Glutamatergic neuron (in vitro differentiated cells): Measurements from ENCODE around the gene TDRD9. TPM values are rescaled to one million over a fixed set of nuclear protein-coding genes. Genes with fewer than 3 reads are reported as not detected.

Source experiments
- DNase-seq: peaks from one replicate; pipeline ENCODE4 v3.0.0; 2022
- H3K27ac Mint-ChIP-seq: one replicate; pipeline ENCODE4 v1.8.0; 2020; ENCODE audit warnings: mild to moderate bottlenecking, mixed read lengths, inconsistent platforms; ENCODE audit not compliant: unreplicated experiment
- H3K27me3 Mint-ChIP-seq: one replicate; pipeline ENCODE4 v1.8.0; 2020; ENCODE audit warnings: mild to moderate bottlenecking, moderate library complexity, mixed read lengths, inconsistent platforms; ENCODE audit not compliant: unreplicated experiment
- H3K36me3 Mint-ChIP-seq: one replicate; pipeline ENCODE4 v1.8.0; 2020; ENCODE audit warnings: mild to moderate bottlenecking, mixed read lengths, inconsistent platforms; ENCODE audit not compliant: unreplicated experiment
- H3K4me1 Mint-ChIP-seq: one replicate; pipeline ENCODE4 v1.8.0; 2020; ENCODE audit warnings: mild to moderate bottlenecking, low read depth, mixed read lengths, inconsistent platforms; ENCODE audit not compliant: unreplicated experiment
- H3K4me3 Mint-ChIP-seq: one replicate; pipeline ENCODE4 v1.8.0; 2020; ENCODE audit warnings: mild to moderate bottlenecking, mixed read lengths, inconsistent platforms; ENCODE audit not compliant: unreplicated experiment
- H3K9me3 Mint-ChIP-seq: one replicate; pipeline ENCODE4 v1.8.0; 2020; ENCODE audit warnings: mild to moderate bottlenecking, moderate library complexity, mixed read lengths, inconsistent platforms; ENCODE audit not compliant: unreplicated experiment
- total RNA-seq: library from RNA; stranded (reverse); fragmentation: NEBNext Ultra II Directional; extraction: Animal tissue kit (Norgen Biotek cat#: 25700); gene quantifications from one replicate; pipeline ENCODE4 v1.2.1, GENCODE V29; 2021; ENCODE audit not compliant: unreplicated experiment
- TF ChIP-seq, protein P1 (sequence below): fragments of 200-600 bp; sonication (generic); IDR thresholded peaks from one replicate; pipeline ENCODE4 v1.5.0; 2021; ENCODE audit not compliant: partially characterized antibody, unreplicated experiment

TDRD9 gene
- total RNA-seq, 1 donor from 2014 or later = not detected

- Mint-ChIP-seq H3K4me3 (no peak overlapping the region), H3K4me1 (no peaks in the 10 kb centered on the region), H3K27ac (no peak overlapping the region), H3K27me3 (peaks cover 1% of the 10 kb centered on the region), H3K36me3 (no peaks in the 10 kb centered on the region), H3K9me3 (no peaks in the 10 kb centered on the region)
- TF ChIP-seq, protein P1, sequence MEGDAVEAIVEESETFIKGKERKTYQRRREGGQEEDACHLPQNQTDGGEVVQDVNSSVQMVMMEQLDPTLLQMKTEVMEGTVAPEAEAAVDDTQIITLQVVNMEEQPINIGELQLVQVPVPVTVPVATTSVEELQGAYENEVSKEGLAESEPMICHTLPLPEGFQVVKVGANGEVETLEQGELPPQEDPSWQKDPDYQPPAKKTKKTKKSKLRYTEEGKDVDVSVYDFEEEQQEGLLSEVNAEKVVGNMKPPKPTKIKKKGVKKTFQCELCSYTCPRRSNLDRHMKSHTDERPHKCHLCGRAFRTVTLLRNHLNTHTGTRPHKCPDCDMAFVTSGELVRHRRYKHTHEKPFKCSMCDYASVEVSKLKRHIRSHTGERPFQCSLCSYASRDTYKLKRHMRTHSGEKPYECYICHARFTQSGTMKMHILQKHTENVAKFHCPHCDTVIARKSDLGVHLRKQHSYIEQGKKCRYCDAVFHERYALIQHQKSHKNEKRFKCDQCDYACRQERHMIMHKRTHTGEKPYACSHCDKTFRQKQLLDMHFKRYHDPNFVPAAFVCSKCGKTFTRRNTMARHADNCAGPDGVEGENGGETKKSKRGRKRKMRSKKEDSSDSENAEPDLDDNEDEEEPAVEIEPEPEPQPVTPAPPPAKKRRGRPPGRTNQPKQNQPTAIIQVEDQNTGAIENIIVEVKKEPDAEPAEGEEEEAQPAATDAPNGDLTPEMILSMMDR = no peak
- DNase-seq = no peak
These were observed 76.6 kb downstream of the TDRD9 start for GRCh38 chr14:104004849-104005248.

DNA sequence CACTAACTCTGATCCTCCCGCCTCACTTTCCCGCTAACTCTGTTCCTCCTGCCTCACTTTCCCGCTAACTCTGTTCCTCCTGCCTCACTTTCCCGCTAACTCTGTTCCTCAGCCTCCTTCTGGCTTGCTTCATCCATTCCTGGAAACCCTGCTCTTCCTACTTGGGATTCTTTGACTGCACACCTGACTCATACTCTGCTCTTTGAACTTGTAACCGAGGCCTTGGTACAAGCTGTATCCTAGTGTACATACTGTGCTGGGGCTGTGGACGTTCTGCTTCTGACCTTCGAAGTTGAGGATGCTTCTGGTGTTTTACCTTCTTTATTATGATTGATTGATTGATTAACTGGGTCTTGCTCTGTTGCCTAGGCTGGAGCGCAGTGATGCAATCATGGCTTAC is 77.2 kb downstream of the TDRD9 start:
- Mint-ChIP-seq H3K27me3 (peaks cover 1% of the 10 kb centered on the region), H3K4me1 (no peaks in the 10 kb centered on the region), H3K9me3 (no peaks in the 10 kb centered on the region), H3K27ac (no peak overlapping the region), H3K4me3 (no peak overlapping the region), H3K36me3 (no peaks in the 10 kb centered on the region)
- TF ChIP-seq, protein P1 = no peak
- no peak for DNase-seq

- Mint-ChIP-seq H3K36me3 (no peaks in the 10 kb centered on the region), H3K9me3 (no peaks in the 10 kb centered on the region), H3K27me3 (peaks cover 1% of the 10 kb centered on the region), H3K4me1 (no peaks in the 10 kb centered on the region), H3K4me3 (no peak overlapping the region), H3K27ac (no peak overlapping the region)
- DNase-seq = no peak
- TF ChIP-seq, protein P1 = no peak
These were observed 78.9 kb downstream of the TDRD9 start for GRCh38 chr14:104007121-104007520.

- DNase-seq = no peak
- TF ChIP-seq, protein P1 = no peak
- Mint-ChIP-seq H3K27me3 (peaks cover 4% of the 10 kb centered on the region), H3K4me3 (no peak overlapping the region), H3K27ac (no peak overlapping the region), H3K4me1 (no peaks in the 10 kb centered on the region), H3K9me3 (no peaks in the 10 kb centered on the region), H3K36me3 (no peaks in the 10 kb centered on the region)
These were observed 81.0 kb downstream of the TDRD9 start for GRCh38 chr14:104009297-104009696.

- Mint-ChIP-seq H3K36me3 (no peaks in the 10 kb centered on the region), H3K4me3 (no peak overlapping the region), H3K27ac (no peak overlapping the region), H3K27me3 (peaks cover 2% of the 10 kb centered on the region), H3K4me1 (no peaks in the 10 kb centered on the region), H3K9me3 (no peaks in the 10 kb centered on the region)
- DNase-seq = no peak
- TF ChIP-seq, protein P1 = no peak
These were observed 83.7 kb downstream of the TDRD9 start for GRCh38 chr14:104011824-104012517.
